ENCODE data around the gene ZNF724. TPM values are rescaled to one million over a fixed set of nuclear protein-coding genes. Genes with fewer than 3 reads are reported as not detected.

ZNF724 gene
- total and polyA plus RNA-seq, 2 of the 8 experiments (the other 6 are each of a cell fraction or from before 2014, with no cell fraction given) = 8.7 to 67.2 TPM

GRCh38 chr19:23254141-23254910 is 4.1 kb upstream of the ZNF724 start:
- H3K18ac ChIP-seq (ENCODE audit: extremely low read depth, low read length) = no peak overlapping the region
- no peak overlapping the region for H3K9ac ChIP-seq (replicated peaks in 1 of 4; ENCODE audit: extremely low read depth in 1 of 4, low read depth in 3 of 4, low read length in 3 of 4)
- no peak overlapping the region for H2AK5ac ChIP-seq (ENCODE audit: low read depth, low read length)
- no peak overlapping the region for H2BK5ac ChIP-seq (ENCODE audit: low read depth, low read length)
- no peak overlapping the region for H4K5ac ChIP-seq (ENCODE audit: insufficient read length, low read depth, low read length)
- H3K4me1 ChIP-seq (replicated peaks in 1 of 4; ENCODE audit: control insufficient read depth in 3 of 4, insufficient read depth in 4 of 4, low read length in 3 of 4) = no peaks in the 10 kb centered on the region
- DNase-seq (ENCODE audit: low read depth in 1 of 2, low spot score in 2 of 2) (no peak), FAIRE-seq (no peak)
- H3K9me3 ChIP-seq (ENCODE audit: insufficient read depth in 2 of 2, low read depth in 1 of 2, low read length in 1 of 2) = no peaks in the 10 kb centered on the region
- no peak overlapping the region for H2BK20ac ChIP-seq (ENCODE audit: low read length)
- H3K14ac ChIP-seq (ENCODE audit: insufficient read length) = no peak overlapping the region
- no peak overlapping the region for H3K4ac ChIP-seq (replicated peaks; ENCODE audit: insufficient read length, low read depth, low read length)
- H3K4me2 ChIP-seq (ENCODE audit: insufficient read depth in 1 of 2, low read depth in 2 of 2, low read length in 2 of 2) = no peak overlapping the region
- no peak overlapping the region for H3K23ac ChIP-seq (ENCODE audit: insufficient read length)
- WGBS, 2 experiments (ENCODE audit: extremely low coverage in 1 of 2, insufficient coverage in 1 of 2, insufficient read length in 1 of 2, insufficient replicate concordance in 2 of 2, low coverage in 1 of 2, low lambda C conversion rate in 2 of 2, missing lambda C conversion rate in 1 of 2) = 92% methylated on average over 5 of the region's 5 CpGs; no CpG with 5 or more reads in 1 of the 2 experiments
- no peak overlapping the region for H2BK12ac ChIP-seq (ENCODE audit: low read depth, low read length)
- CTCF ChIA-PET (ENCODE audit: partially characterized antibody) = interaction anchor here (0.7 kb wide), 1 partner anchor 13 kb away, joined by 3 read pairs; no protein-coding TSS in a partner anchor
- no peak overlapping the region for H2AFZ ChIP-seq (ENCODE audit: low read length)
- H4K8ac ChIP-seq (ENCODE audit: extremely low read depth, insufficient read depth, low read length) = no peak overlapping the region
- no peak overlapping the region for H4K91ac ChIP-seq (replicated peaks; ENCODE audit: insufficient read length, low read length)
- no peaks in the 10 kb centered on the region for H3K79me1 ChIP-seq (ENCODE audit: low read depth, low read length)
- no peaks in the 10 kb centered on the region for H3K23me2 ChIP-seq (ENCODE audit: low read depth, low read length)
- H2BK15ac ChIP-seq (ENCODE audit: low read length) = no peak overlapping the region
- POLR2A ChIA-PET (ENCODE audit: partially characterized antibody) = interaction anchor here (0.6 to 21.9 kb wide), 18 partner anchors 9 to 1550 kb away, joined by 3 to 383 read pairs (median 4); partner anchors contain the start of gene ZNF730
- H2BK120ac ChIP-seq (replicated peaks; ENCODE audit: low read depth, low read length) = no peak overlapping the region
- peaks cover 0 to 6% of the 10 kb centered on the region in 2 experiments; a peak in 2 of 4 replicates for H3K79me2 ChIP-seq (ENCODE audit: control insufficient read depth in 1 of 2, insufficient read depth in 2 of 2, low read length in 2 of 2)
- H4K20me1 ChIP-seq (replicated peaks in 1 of 2; ENCODE audit: control insufficient read depth in 1 of 2, insufficient read depth in 2 of 2, low read length in 2 of 2) = peaks cover 0 to 3% of the 10 kb centered on the region in 2 experiments
- H3K27me3 ChIP-seq (replicated peaks in 1 of 4; ENCODE audit: control insufficient read depth in 3 of 4, extremely low read depth in 1 of 4, insufficient read depth in 3 of 4, low read length in 3 of 4) = no peaks in the 10 kb centered on the region
- H3K36me3 ChIP-seq (ENCODE audit: control insufficient read depth in 2 of 4, insufficient read depth in 4 of 4, low read length in 3 of 4) = peaks cover 0 to 10% (median 7%) of the 10 kb centered on the region in 4 experiments; a peak in 6 of 8 replicates
- TF ChIP-seq EZH2 (IDR thresholded peaks at IDR 0.05; ENCODE audit: low read depth, low read length, severe bottlenecking) (no peak), KDM5A (IDR thresholded peaks at IDR 0.05; ENCODE audit: low read length) (no peak), POLR2AphosphoS5 (IDR thresholded peaks at IDR 0.05; ENCODE audit: low read depth, low read length) (peak; percentile 25; the same call in 1 of the 2 replicates), POLR2A (IDR thresholded peaks at IDR 0.05; ENCODE audit: control extremely low read depth in 1 of 2, low read depth in 2 of 2, low read length in 2 of 2) (peak in 1 of 2 experiments; percentile 44; a peak in 2 of 3 replicates)
- H3K56ac ChIP-seq (replicated peaks; ENCODE audit: insufficient read length, low read depth, low read length) = no peak overlapping the region
- no peak overlapping the region for H3K27ac ChIP-seq (ENCODE audit: low read depth, low read length)
- H3K4me3 ChIP-seq (ENCODE audit: extremely low read depth in 1 of 4, insufficient read depth in 2 of 4, low read depth in 3 of 4, low read length in 4 of 4) = no peak overlapping the region

All from H1 (cell line).